ENCODE data around the gene SUGT1.

DNA sequence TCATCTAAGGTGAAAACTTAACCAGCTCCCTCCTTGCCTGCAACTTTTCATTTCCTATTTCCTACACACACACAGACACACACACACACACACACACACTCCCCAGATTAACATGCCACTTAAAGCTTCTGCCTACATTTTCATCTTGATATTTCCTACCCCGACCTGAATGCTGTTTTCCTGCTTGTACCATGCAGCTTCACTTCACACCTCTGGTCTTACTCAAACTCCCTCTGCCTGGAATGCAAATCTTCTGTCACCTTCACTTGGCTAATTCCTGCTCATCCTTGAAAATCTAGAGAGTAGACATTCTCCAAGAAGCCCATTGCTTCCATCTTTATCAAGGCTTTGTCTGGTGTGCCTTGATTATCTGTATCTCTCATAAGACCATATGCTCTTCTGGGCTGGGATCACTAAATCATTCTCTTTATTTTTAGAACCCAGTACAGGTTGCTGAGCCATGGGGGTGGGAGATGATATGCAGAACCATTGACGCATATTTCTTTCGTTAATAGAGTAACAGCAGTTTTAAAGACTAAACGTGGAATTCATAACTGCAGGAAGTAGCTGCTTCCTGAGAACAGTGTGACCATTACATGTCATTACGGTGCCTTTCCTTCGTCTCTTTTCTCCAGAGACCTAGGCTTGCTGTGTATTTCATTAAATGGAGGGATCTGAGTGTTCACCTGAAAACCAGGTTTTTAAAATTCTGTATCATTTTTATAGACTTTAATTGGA lies 49.3 kb downstream of the SUGT1 start:
- no peak for TF ChIP-seq CTCF (IDR thresholded peaks at IDR 0.05)
- TF ChIP-seq POLR2A (IDR thresholded peaks at IDR 0.05): no peak
- no peak for TF ChIP-seq EP300 (IDR thresholded peaks at IDR 0.05)

All from gastroesophageal sphincter (tissue), 3 donors.